IPS-18c (cell line): ENCODE data around the gene NTN3.

ENCODE experiments used
- H3K4me3 ChIP-seq: 2 replicates; pipeline ENCODE4 v1.7.0; 2013; ENCODE audit warnings: low read depth, mild to moderate bottlenecking, low read length, moderate library complexity; ENCODE audit not compliant: insufficient read depth
- H3K9me3 ChIP-seq: one replicate; pipeline ENCODE4 v1.6.1; 2013; ENCODE audit warnings: mild to moderate bottlenecking, low read length, moderate library complexity; ENCODE audit not compliant: control insufficient read depth, insufficient read depth

NTN3 gene

DNA sequence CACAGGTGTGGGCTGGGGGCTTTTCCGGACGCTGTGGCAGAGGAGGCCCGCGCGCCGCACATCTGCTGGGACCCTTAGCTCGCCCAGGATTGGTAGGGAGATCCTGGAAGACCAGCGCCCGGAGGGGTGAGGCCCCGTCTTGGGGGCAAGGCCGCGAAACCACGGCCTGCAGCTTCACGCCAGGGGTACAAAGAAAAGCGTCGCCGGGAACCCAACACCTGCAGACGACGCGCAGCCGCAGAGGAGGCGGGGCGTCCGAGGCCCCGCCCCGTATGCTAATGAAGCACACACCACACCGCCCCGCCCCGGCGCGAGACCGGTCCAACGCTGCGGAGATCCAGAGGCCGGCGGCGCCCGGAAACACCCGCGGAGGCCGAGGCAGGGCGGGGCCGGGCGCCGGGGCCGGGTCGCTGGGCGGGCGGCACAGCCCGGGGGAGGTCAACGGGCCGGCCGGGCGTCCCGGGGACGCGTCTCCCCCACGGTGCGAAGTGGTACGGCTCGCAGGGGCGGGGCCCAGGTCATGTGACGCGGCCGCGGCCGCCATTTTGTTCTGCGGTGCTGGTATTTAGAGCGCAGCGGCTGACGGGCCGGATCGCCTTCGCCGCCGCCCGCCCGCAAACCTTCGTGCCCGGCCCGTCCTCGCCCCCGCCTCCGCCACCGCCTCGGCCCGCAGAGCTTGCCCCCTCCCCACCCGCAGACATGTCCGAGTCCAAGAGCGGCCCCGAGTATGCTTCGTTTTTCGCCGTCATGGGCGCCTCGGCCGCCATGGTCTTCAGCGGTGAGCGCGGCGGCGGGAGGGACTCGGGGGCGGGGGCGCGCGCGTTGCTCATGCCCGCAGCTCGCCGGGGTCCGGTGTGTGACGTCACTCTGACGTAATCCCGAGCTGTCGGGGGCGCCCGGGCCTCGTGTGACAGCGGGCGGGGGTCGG is 42.6 kb downstream of the NTN3 start, which contains the start of gene ATP6V0C:
Gene ATP6V0C, plus strand, starts transcription at position 548 of the 928 bp plus-strand sequence. Its CDS starts 152 bp downstream, at position 700.
- Histone ChIP-seq H3K9me3 (no peaks in the 10 kb centered on the region), H3K4me3 (peak within 1 kb of the TSS; percentile 81)

DNA sequence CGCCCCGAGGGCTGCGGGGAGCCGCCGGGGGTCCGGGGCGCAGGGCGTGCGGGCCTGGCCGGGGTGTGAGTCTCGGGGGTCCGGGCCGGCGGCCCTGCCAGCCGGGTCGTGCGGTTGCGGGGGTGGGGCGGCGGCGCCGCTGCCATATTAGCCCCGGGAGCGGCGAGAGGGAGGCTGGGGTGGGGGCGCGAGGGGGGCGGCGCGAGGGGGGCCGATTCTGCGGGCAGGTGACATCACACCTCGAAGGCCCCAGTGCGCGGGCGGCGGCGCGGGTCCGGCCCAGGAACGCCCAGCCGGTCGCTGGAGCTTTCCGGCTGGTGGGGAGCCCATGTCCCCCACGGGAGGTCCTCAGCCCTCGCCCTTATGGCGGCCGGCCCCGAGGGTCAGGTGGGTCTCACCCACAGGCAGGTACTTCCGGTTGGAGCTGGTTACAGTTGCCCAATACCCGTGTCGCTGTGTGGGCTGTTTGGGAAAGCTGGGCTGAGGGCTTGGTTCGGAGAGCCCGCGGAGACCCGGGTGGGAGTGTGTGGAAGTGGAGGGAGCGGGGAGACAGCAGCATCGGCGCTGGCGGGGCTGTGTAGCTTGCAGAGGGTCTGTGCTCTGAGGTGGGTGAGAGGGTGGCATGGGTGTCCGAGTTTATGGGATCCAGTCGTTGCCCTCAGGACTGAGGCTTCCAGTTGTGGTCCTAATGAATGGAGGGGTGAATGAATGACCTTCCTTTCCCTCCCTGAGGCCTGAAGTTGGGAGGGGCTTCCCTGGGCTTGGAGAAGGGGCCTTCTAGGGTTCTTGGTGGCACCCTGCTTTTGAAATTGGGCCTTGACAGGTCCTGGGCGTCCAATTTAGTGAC is 43.5 kb downstream of the NTN3 start:
- Histone ChIP-seq H3K9me3 (no peaks in the 10 kb centered on the region), H3K4me3 (peak overlapping the region; percentile 81)

- Histone ChIP-seq H3K9me3 (no peaks in the 10 kb centered on the region), H3K4me3 (peak overlapping the region; percentile 81)
Observed at GRCh38 chr16:2515180-2515851, 44.2 kb downstream of the NTN3 start.

DNA sequence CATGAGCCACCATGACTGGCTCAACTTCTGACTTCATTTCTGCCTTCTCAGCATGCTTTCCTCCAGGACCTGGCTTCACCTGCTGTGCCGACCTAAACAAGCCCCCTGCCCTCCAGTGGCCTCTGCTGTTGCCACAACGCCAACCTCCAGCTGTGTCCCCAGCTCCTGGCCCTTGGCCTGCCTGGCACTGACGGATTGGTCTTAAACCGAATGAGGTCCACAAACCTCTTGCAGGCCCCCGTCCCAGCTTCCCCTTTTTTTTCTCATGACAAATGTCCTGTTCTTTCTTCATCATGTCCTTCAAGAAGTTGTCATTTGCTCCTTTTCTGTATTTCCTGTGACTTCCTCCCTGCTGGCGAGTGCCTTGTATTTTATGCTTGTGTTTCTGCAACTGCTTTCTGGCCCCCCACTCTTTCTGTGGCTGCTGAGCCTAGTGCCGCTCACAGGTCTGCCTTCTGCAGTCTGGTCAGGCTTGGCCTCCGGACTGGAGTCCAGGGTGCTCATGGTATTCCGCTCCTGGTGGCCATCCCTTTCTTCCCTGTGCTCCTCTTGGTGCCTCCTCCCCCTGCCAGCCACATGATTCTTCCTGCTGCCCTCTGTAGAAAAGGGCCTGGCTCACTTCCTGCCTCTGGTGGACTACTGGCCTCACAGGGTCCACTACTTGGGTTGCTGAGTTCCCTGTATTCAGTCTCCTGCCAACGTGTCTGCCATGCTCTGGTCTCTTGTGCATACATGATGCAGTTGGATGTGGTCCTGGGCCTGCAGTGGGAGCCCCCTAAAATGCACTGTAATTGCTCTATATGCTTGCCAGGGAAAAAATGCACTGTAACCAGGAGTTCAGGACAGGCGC is 45.5 kb downstream of the NTN3 start:
- Histone ChIP-seq H3K9me3 (no peaks in the 10 kb centered on the region), H3K4me3 (no peak overlapping the region)

GRCh38 chr16:2517954-2518605 is 47.0 kb downstream of the NTN3 start:
- H3K4me3 ChIP-seq = no peak overlapping the region
- H3K9me3 ChIP-seq = no peaks in the 10 kb centered on the region

DNA sequence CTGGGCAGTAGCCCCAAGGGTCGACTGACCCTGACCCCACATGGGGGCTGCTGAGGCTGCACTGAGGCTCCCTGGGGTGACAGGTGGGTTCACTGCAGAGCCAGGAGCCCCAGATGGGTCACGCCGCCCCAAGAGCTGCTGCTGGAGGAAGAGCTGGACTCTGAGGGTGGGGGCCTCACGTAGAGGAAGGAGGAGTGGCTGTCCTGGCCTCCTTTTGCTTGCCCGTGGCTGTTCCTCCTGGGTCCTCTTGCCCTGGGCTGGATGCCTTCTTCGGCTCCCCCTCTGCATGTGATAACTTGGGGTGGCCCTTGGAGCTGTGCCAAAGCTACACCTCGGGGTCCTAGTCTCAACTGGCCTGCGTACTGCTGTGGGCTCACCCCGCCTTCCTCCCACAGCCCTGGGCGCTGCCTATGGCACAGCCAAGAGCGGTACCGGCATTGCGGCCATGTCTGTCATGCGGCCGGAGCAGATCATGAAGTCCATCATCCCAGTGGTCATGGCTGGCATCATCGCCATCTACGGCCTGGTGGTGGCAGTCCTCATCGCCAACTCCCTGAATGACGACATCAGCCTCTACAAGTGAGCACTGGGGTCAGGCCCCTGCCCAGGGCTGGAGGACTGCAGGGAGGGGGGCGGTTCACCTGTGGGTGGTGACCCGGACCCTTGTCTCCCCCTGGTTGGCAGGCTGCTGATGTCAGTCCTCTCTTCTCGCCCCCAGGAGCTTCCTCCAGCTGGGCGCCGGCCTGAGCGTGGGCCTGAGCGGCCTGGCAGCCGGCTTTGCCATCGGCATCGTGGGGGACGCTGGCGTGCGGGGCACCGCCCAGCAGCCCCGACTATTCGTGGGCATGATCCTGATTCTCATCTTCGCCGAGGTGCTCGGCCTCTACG is 48.0 kb downstream of the NTN3 start:
- no peaks in the 10 kb centered on the region for H3K9me3 ChIP-seq

GRCh38 chr16:2519711-2520080 is 48.6 kb downstream of the NTN3 start:
- Histone ChIP-seq H3K9me3 (no peaks in the 10 kb centered on the region), H3K4me3 (peak overlapping the region; percentile 20; the same call in 1 of the 2 replicates)

More for the DNA sequence above, 48.0 kb downstream of the NTN3 start:
- H3K4me3 ChIP-seq = 0 out of 2 replicates have a peak overlapping the region, but pooled peaks have one; percentile 20

GRCh38 chr16:2520097-2520783 is 49.1 kb downstream of the NTN3 start, which contains the start of gene AMDHD2:
Gene AMDHD2 (plus strand): TSS chr16:2520371. CDS start chr16:2520459, 88 bp downstream.
- H3K4me3 ChIP-seq = peak within 1 kb of the TSS; percentile 69

DNA sequence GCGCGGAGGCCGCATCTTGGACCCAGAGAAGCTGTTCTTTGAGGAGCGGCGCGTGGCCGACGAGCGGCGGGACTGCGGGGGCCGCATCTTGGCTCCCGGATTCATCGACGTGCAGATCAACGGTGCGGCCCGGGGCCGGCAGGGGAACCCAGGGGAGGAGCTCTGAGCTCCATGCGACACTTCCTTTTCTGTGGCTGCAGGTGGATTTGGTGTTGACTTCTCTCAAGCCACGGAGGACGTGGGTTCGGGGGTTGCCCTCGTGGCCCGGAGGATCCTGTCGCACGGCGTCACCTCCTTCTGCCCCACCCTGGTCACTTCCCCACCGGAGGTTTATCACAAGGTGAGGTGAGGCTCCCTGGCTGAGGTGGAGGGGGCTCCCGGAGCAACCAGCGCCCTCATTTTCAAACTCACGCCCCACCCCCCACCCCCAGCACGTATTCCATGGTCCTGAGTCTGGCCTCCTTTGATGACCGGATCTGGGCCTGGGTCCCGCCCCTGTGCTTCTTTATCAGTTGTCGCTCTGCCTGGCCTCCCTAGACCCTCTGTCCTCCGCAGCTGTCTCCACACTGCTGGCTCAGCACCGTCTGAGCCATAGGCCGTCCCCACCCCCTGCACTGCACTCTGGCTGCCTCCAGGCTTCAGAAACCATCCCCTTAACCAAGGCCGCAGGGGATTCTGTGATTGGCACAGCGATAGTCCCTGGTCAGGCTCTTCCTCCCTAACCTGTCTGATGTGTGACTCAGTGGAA is 49.9 kb downstream of the NTN3 start:
- Histone ChIP-seq H3K9me3 (no peaks in the 10 kb centered on the region), H3K4me3 (peak overlapping the region; percentile 69)

More at GRCh38 chr16:2520097-2520783, 49.1 kb downstream of the NTN3 start, which contains the start of gene AMDHD2:
- H3K9me3 ChIP-seq = no peaks in the 10 kb centered on the region
